Gastroesophageal sphincter (tissue), 4 donors: ENCODE measurements around the gene CD28. TPM values are rescaled to one million over a fixed set of nuclear protein-coding genes. Genes with fewer than 3 reads are reported as not detected.

Experiments
- ATAC-seq: fragments of 150-250 bp; one replicate; pipeline ENCODE4 v1.9.1; 2016; ENCODE audit warnings: mild to moderate bottlenecking, moderate library complexity
- H3K27ac ChIP-seq, 4 donors: fragments of 200-600 bp; sonication (generic) in 3 of 4; 1 replicate in 3 of 4; 2 replicates in 1 of 4; pipeline ENCODE4 v1.5.1; 2016 to 2019
- H3K27me3 ChIP-seq: fragments of 200-600 bp; sonication (generic); one replicate; pipeline ENCODE4 v1.5.1; 2019
- H3K36me3 ChIP-seq, 2 donors: fragments of 200-600 bp; sonication (generic); one replicate each; pipeline ENCODE4 v1.5.1; 2019; ENCODE audit warnings: control low read depth in 1 of 2
- H3K4me1 ChIP-seq, 3 donors: fragments of 200-600 bp; sonication (generic); 1 replicate in 2 of 3; 2 replicates in 1 of 3; pipeline ENCODE4 v1.5.1; 2016 to 2019; ENCODE audit warnings: control low read depth in 2 of 3
- H3K4me3 ChIP-seq, 2 donors: fragments of 200-600 bp; sonication (generic); one replicate each; pipeline ENCODE4 v1.5.1; 2019; ENCODE audit warnings: mild to moderate bottlenecking in 1 of 2, moderate library complexity in 1 of 2
- H3K9me3 ChIP-seq, 3 donors: fragments of 200-600 bp; sonication (generic); one replicate each; pipeline ENCODE4 v1.5.1; 2017 to 2019; ENCODE audit warnings: control low read depth in 2 of 3
- CTCF ChIP-seq, 4 experiments: fragments of 200-600 bp in 2 of 4; fragments of 450-650 bp in 2 of 4; sonication (generic) in 1 of 4; IDR thresholded peaks; one replicate each; pipeline ENCODE4 v1.5.1; 2017 to 2019; ENCODE audit warnings: antibody characterized with exemption in 4 of 4, mild to moderate bottlenecking in 2 of 4, moderate library complexity in 2 of 4
- EP300 ChIP-seq: sonication (generic); formaldehyde crosslinking; IDR thresholded peaks from one replicate; pipeline ENCODE4 v1.6.1; 2017; ENCODE audit warnings: antibody characterized with exemption, mild to moderate bottlenecking
- POLR2A ChIP-seq, 2 donors: fragments of 450-650 bp; IDR thresholded peaks; one replicate each; pipeline ENCODE4 v1.6.1; 2017; ENCODE audit warnings: antibody characterized with exemption in 2 of 2, mild to moderate bottlenecking in 2 of 2, moderate library complexity in 1 of 2
- POLR2AphosphoS5 ChIP-seq: sonication (generic); formaldehyde crosslinking; IDR thresholded peaks from one replicate; pipeline ENCODE4 v1.6.1; 2017; ENCODE audit warnings: antibody characterized with exemption
- WGBS, 2 donors: methylation state at CpG; one replicate each; pipeline ENCODE4 v1.1.5; 2018; ENCODE audit warnings: low coverage in 1 of 2; 5-methylcytosine and 5-hydroxymethylcytosine counted together
- total RNA-seq, 4 donors: library from RNA; depleted of rRNA; stranded (reverse); fragments of >200 nt; gene quantifications; one replicate each; pipeline ENCODE4 v1.1.0, GENCODE V29; 2016

The CD28 gene
- total RNA-seq, 4 donors from 2014 or later = 0.19 to 2.3 (median 1.4) TPM

GRCh38 chr2:203719456-203720410 lies 13.3 kb downstream of the CD28 start:
- Histone ChIP-seq H3K4me3 (no peak overlapping the region), H3K27me3 (no peaks in the 10 kb centered on the region), H3K27ac (no peak overlapping the region), H3K36me3 (no peaks in the 10 kb centered on the region), H3K4me1 (no peaks in the 10 kb centered on the region), H3K9me3 (no peaks in the 10 kb centered on the region)
- TF ChIP-seq POLR2A (IDR thresholded peaks at IDR 0.05) = no peak
- TF ChIP-seq CTCF (IDR thresholded peaks at IDR 0.05) = no peak
- no peak for TF ChIP-seq POLR2AphosphoS5
- TF ChIP-seq EP300 = no peak
- ATAC-seq = no peak
- WGBS, 2 donors = 67 to 71% methylated on average over 4 of the region's 4 CpGs

- H3K9me3 ChIP-seq = no peaks in the 10 kb centered on the region
- H3K4me3 ChIP-seq = no peak overlapping the region
- no peak for TF ChIP-seq POLR2A (IDR thresholded peaks at IDR 0.05)
- no peak for TF ChIP-seq EP300
- no peak for TF ChIP-seq POLR2AphosphoS5
- TF ChIP-seq CTCF (IDR thresholded peaks at IDR 0.05) = no peak
- no peak overlapping the region for H3K27ac ChIP-seq
- H3K4me1 ChIP-seq = no peaks in the 10 kb centered on the region
- no peaks in the 10 kb centered on the region for H3K36me3 ChIP-seq
- H3K27me3 ChIP-seq = no peaks in the 10 kb centered on the region
- no peak for ATAC-seq
- 77 to 79% methylated on average over 6 of the region's 6 CpGs for WGBS, 2 donors
Observed at GRCh38 chr2:203720915-203721672, 14.7 kb downstream of the CD28 start.

DNA sequence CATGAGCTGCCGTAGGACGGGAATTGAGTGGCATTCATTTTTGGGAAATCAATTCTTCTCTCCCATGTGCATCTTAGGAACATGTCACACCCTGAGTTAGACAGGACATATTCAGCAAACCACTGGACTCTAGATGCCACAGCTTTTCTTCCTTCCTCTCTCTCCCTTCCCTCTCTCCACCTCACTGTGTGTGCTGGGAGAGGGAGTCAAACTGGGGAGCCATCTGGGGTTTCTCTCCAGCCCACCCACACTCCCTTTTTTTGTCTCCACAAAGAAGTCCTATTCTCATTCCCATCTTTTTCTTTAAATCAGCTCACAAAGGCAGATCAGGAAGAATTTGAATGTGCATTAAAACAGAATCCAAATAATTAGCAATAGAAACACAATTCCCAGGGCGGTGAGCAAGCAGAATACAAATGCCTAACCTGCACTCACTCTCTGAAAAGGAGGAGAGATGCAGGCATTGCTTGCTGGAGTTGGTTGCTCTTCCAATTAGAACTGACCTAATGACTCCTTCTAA lies 15.4 kb downstream of the CD28 start:
- 64 to 93% methylated on average over 2 to 3 of the region's 3 CpGs for WGBS, 2 donors
- Histone ChIP-seq H3K9me3 (no peaks in the 10 kb centered on the region), H3K27me3 (no peaks in the 10 kb centered on the region), H3K4me3 (no peak overlapping the region), H3K27ac (no peak overlapping the region), H3K36me3 (no peaks in the 10 kb centered on the region), H3K4me1 (no peaks in the 10 kb centered on the region)
- ATAC-seq = no peak
- TF ChIP-seq POLR2AphosphoS5 (no peak), EP300 (no peak), CTCF (IDR thresholded peaks at IDR 0.05) (no peak), POLR2A (IDR thresholded peaks at IDR 0.05) (no peak)

DNA sequence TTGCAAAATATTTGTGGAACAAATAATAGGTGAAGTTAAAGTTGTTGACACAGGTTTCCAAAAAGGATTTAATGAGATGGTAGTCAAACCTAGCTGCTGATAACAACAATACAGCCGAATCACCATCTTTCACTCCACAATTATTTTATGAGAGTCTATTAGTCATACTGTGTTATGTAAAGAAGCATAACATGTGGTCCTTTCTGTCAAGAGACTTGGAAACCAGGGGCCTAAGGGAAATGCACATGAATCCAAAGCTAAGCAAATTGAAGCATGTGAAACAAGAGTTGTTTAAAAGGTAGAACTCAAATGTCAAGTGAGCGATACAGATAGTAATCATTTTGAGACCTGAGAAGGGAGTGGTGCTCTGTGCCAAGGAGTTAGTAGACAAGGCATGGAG lies 16.0 kb downstream of the CD28 start:
- no peak for ATAC-seq
- H3K4me1 ChIP-seq = no peaks in the 10 kb centered on the region
- no peak overlapping the region for H3K4me3 ChIP-seq
- no peaks in the 10 kb centered on the region for H3K27me3 ChIP-seq
- WGBS, 2 donors = 79 to 83% methylated on average over 2 of the region's 2 CpGs
- TF ChIP-seq POLR2AphosphoS5 (no peak), POLR2A (IDR thresholded peaks at IDR 0.05) (no peak), CTCF (IDR thresholded peaks at IDR 0.05) (no peak), EP300 (no peak)
- H3K36me3 ChIP-seq = no peaks in the 10 kb centered on the region
- no peaks in the 10 kb centered on the region for H3K9me3 ChIP-seq
- H3K27ac ChIP-seq = no peak overlapping the region
